ENCODE results near the gene DNAJC5. TPM values are rescaled to one million over a fixed set of nuclear protein-coding genes. Genes with fewer than 3 reads are reported as not detected.

Gene DNAJC5
- total RNA-seq, 4 donors from 2014 or later = 40.6 to 59.7 (median 49.7) TPM

DNA sequence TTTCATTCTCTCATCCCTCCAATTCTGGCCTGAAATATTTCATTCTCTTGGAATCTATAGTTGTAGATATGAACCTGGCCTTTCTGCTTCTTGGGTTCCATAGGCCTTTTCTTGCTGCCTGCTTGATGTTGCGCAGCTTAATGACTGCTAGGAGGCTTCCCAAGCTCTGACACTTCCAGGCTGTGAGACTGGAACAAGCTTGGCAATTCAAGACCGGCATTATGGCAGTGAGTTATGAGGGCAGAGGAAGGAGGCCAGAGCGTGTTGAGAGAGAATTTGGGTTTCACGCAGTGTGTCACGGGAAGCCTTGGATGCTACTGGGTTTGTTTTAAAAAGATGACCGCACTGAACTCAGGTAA, 948 bp upstream of the DNAJC5 start:
- WGBS, 2 donors = 17 to 30% methylated on average over 6 of the region's 6 CpGs
- H3K4me3 ChIP-seq (ENCODE audit: low read depth, poor library complexity, severe bottlenecking) = no peak overlapping the region

DNA sequence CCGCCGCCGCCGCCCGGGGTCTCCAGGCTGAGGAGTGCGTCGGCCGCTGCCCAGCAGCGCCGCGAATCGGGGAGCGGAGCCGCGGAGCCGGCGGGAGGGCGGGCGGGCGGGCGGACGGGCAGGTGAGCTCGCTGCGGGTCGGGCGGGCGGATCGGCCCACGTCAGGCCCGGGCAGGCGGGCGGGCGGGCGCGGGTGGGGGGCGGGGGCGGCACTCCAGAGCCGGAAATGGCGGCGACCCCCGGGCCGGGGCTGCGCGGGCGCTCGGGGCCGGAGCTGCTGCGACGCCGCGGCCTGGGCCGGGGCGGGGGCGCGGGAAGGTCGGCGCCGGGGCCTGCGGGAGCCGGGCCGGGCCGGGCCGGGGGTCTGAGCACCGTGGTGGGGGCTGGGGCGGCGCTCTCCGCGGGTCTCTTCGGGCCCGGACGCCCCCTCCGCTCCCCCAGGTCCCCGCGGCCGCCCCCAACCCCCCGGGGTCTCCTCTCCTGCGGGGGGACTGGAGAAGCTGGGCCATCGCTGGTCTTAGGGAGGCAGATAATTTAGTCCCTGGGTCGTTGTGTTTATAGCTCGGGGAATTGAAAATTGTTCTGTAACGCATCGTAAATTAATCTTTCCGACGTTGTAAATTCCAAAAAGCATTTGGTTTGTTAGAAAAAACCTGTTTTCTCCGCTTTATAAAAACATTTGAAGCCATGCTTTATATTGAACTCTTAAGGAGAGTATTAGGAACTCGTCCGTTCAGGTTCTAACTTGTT, 451 bp downstream of the DNAJC5 start:
- no peak for TF ChIP-seq POLR2A (IDR thresholded peaks at IDR 0.05)
- TF ChIP-seq, protein P1, sequence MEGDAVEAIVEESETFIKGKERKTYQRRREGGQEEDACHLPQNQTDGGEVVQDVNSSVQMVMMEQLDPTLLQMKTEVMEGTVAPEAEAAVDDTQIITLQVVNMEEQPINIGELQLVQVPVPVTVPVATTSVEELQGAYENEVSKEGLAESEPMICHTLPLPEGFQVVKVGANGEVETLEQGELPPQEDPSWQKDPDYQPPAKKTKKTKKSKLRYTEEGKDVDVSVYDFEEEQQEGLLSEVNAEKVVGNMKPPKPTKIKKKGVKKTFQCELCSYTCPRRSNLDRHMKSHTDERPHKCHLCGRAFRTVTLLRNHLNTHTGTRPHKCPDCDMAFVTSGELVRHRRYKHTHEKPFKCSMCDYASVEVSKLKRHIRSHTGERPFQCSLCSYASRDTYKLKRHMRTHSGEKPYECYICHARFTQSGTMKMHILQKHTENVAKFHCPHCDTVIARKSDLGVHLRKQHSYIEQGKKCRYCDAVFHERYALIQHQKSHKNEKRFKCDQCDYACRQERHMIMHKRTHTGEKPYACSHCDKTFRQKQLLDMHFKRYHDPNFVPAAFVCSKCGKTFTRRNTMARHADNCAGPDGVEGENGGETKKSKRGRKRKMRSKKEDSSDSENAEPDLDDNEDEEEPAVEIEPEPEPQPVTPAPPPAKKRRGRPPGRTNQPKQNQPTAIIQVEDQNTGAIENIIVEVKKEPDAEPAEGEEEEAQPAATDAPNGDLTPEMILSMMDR (IDR thresholded peaks at IDR 0.05) = no peak
- intact Hi-C loops (cut with DNase I; ENCODE audit: low total_unique reads) = no loop called here
- no peak for DNase-seq (ENCODE audit: low spot score in 2 of 2)
- 0% methylated on average over 21 to 24 of the region's 87 CpGs for WGBS, 2 donors
- H3K4me3 ChIP-seq (ENCODE audit: low read depth, poor library complexity, severe bottlenecking) = peak overlapping the region; percentile 55

More for the DNA sequence above, 948 bp upstream of the DNAJC5 start:
- intact Hi-C loops (cut with DNase I; ENCODE audit: low total_unique reads) = no loop called here
- TF ChIP-seq POLR2A (IDR thresholded peaks at IDR 0.05) = no peak
- TF ChIP-seq, protein P1 (IDR thresholded peaks at IDR 0.05) = no peak
- no peak for DNase-seq (ENCODE audit: low spot score in 2 of 2)

- intact Hi-C loops (cut with DNase I; ENCODE audit: low total_unique reads) = no loop called here
These were observed 982 bp downstream of the DNAJC5 start for GRCh38 chr20:63895952-63896263.

GRCh38 chr20:63896264-63897105, 1.6 kb downstream of the DNAJC5 start:
- 11 to 15% methylated on average over 18 of the region's 18 CpGs for WGBS, 2 donors
- intact Hi-C loops (cut with DNase I; ENCODE audit: low total_unique reads) = no loop called here
- no peak overlapping the region for H3K4me3 ChIP-seq (ENCODE audit: low read depth, poor library complexity, severe bottlenecking)
- DNase-seq (ENCODE audit: low spot score in 2 of 2) = no peak
- TF ChIP-seq, protein P1 (IDR thresholded peaks at IDR 0.05) = no peak
- no peak for TF ChIP-seq POLR2A (IDR thresholded peaks at IDR 0.05)

More at GRCh38 chr20:63895952-63896263, 982 bp downstream of the DNAJC5 start:
- peak overlapping the region; percentile 55 for H3K4me3 ChIP-seq (ENCODE audit: low read depth, poor library complexity, severe bottlenecking)
- WGBS, 2 donors = 0 to 1% methylated on average over 5 of the region's 5 CpGs
- no peak for TF ChIP-seq POLR2A (IDR thresholded peaks at IDR 0.05)
- TF ChIP-seq, protein P1 (IDR thresholded peaks at IDR 0.05) = no peak
- no peak for DNase-seq (ENCODE audit: low spot score in 2 of 2)

- 93% methylated on average over 6 of the region's 6 CpGs for WGBS, 2 donors
- DNase-seq (ENCODE audit: low spot score in 2 of 2) = no peak
- no peak overlapping the region for H3K4me3 ChIP-seq (ENCODE audit: low read depth, poor library complexity, severe bottlenecking)
These were observed 3.1 kb downstream of the DNAJC5 start for GRCh38 chr20:63897978-63898561.

More at GRCh38 chr20:63897978-63898561, 3.1 kb downstream of the DNAJC5 start:
- intact Hi-C loops (cut with DNase I; ENCODE audit: low total_unique reads) = no loop called here
- TF ChIP-seq, protein P1 (IDR thresholded peaks at IDR 0.05) = no peak
- TF ChIP-seq POLR2A (IDR thresholded peaks at IDR 0.05) = no peak
